H1 (cell line): ENCODE measurements around the gene UBE2A.

Experiments
- CEBPB ChIP-seq: IDR thresholded peaks from 2 replicates; pipeline ENCODE4 v1.6.1; 2012; ENCODE audit warnings: low read depth, low read length
- CTCF ChIP-seq, 3 experiments: IDR thresholded peaks; 1 replicate in 2 of 3; 2 replicates in 1 of 3; pipeline versions ENCODE4 v1.5.1 to v1.6.1; 2011; ENCODE audit warnings: low read length in 3 of 3, mild to moderate bottlenecking in 3 of 3, inconsistent platforms in 2 of 3, low read depth in 1 of 3, moderate library complexity in 1 of 3; ENCODE audit not compliant: insufficient read depth in 1 of 3; ENCODE audit errors: control extremely low read depth in 1 of 3
- USF2 ChIP-seq: IDR thresholded peaks from 2 replicates; pipeline ENCODE4 v1.6.1; 2011; ENCODE audit warnings: low read length, improper control_type of control experiment

GRCh38 chrX:119618439-119618838 is 44.1 kb downstream of the UBE2A start:
- no peak for TF ChIP-seq CTCF (IDR thresholded peaks at IDR 0.05; ENCODE audit: control extremely low read depth in 1 of 3, insufficient read depth in 1 of 3, low read depth in 1 of 3, low read length in 3 of 3)
- TF ChIP-seq CEBPB, result no peak
- TF ChIP-seq USF2, result no peak
